DMS53 (cell line): ENCODE measurements around the gene SOX11.

ENCODE experiments used
- DNase-seq: peaks from one replicate; lab custom pipeline; 2025; lab: John Stamatoyannopoulos, UW

The SOX11 gene

DNA sequence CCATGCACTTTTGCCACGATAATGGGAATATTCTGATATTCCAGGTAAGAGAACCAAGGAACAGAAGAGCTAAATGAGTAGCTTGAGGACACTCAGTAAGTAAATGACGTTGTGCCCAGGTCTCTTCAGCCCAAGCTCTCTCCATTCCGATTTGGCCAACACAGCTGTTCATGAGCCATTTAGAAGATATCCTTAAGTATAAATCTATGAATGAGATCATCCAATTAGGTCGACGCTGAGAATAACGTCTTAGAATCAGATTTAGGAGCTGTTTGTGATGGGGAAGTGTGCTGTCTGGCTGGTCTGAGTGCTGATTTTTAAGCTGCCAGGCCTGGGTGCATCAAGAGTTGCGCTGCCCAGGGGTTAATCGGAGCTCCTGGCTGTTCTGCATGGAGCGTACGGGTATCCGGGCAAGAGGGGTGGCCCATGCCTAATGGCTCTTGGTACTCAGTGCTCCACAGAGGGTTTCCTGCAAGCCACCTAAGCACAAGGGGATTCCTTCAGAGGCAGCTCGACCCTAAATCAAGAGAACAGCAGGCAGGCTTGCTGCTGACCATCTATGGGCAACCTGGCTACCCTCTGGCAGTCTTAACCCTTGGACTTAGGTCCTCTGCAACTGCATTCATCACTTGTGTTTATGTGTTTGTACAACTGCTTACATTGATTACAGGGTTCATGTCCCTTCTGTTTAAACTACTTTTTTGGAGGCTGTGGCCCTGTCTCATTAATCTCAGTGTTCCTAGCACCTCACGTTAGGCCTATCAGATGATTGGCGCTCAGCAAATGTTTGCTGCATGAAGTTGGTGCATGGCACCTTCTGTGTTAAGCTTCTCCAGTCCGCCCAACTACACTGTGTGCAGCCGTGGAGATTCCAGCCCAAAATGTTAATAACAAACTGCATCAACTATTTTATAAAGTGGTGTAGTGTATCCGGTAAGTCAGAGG lies 31.9 kb downstream of the SOX11 start:
- DNase-seq = no peak

DNA sequence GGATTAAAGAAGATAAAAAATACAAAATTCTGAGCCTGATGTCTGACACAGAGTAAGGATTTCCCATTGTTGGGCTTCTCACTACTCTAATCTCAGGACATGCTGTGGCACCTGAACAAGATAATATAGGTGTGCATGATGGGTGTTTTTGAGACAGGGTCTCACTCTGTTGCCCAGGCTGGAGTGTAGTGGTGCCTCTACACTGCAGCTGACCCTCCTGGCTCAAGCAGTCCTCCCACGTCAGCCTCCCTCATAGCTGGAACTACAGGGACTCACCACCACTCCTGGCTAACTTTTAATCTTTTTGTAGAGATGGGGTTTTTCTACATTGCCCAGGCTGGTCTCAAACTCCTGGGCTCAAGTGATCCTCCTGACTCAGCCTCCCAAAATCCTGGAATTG lies 32.9 kb downstream of the SOX11 start:
- DNase-seq = no peak

DNA sequence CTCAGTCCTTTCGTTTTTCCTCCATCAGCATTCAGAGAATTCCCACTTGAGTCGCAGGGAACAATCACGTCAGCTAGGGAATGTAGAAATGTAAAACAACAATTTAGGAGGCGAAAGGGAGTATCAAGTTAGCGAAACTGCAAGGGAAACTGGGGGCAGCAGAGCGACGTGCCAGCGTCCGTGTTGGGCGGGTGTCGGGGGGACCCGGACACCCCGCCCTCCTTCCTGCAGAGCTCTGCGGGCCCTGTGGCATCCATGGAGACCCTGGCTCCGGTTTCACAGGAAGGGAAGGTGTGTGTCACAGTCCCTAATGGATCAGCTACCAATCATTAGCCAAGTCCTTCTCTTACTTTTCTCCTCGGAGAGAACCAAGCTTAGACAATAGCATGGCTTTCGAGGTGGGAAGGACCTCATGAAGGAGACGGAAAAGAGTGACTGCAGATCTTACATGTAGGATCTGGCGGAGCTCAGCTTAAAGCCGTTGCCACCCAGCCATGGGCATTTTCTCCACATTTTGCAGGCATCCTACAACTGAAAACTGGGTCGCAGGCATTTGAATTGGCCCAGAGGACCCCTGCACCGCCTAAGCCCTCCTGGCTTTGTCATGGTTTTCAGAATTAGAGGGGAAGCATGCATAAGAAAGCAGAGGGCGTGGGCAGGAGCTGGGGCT lies 33.7 kb downstream of the SOX11 start:
- no peak for DNase-seq

DNA sequence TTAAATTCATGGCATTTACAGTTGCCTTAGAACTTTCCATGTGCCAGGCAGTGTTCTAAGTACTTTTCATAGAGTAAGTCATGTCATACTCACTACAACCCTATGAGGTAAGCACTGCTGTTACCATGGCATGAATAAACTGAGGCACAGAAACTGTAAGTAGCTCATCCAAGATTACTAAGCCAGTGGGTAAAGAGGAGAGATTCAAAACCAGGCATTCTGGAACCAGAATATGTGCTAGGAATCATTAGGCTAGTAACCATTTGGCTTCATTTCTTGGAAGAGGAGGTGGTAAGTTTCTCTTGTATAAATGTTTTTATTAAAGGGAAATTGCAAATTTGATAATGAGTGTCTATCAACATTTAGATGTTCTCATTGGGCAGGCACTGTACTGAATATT lies 35.1 kb downstream of the SOX11 start:
- DNase-seq = no peak

DNA sequence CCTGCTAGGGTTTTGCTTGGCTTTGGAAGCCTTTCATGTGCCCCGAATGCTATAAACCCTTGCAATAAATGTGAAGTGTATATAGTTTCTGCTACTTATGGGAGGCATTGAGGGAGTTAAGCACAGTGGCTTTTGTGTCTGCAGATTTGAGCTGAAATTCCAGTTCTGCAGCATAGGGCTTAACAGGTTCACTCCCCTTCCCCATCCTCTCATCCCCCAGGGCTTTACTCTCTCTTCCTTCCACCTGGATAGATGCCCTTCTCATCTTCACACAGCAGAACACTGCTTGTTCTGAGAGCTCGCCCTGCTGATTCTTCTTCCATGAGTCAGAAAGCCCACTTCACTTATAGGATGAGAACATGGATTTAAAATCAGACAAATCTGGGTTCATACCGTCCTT lies 37.2 kb downstream of the SOX11 start:
- peak; percentile 20 for DNase-seq

DNA sequence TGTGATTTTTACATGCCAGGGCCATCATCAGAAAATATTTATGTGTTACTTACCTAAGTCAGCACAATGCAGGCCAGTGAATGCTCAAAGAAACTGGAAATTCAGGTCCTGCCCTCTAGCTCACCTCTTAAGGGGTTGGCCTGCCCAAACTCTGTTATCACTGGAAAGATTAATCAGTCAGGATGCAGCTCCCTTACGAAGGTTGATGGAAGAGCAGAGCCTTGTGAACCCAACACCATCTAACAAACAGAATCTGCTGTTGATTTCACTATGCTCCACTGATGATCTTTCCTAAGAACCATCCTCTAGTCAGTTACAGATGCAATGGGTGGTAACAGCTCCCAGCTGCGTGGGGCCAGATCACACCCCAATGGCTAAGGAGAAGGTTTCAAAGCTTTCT lies 38.2 kb downstream of the SOX11 start:
- peak; percentile 56 for DNase-seq

DNA sequence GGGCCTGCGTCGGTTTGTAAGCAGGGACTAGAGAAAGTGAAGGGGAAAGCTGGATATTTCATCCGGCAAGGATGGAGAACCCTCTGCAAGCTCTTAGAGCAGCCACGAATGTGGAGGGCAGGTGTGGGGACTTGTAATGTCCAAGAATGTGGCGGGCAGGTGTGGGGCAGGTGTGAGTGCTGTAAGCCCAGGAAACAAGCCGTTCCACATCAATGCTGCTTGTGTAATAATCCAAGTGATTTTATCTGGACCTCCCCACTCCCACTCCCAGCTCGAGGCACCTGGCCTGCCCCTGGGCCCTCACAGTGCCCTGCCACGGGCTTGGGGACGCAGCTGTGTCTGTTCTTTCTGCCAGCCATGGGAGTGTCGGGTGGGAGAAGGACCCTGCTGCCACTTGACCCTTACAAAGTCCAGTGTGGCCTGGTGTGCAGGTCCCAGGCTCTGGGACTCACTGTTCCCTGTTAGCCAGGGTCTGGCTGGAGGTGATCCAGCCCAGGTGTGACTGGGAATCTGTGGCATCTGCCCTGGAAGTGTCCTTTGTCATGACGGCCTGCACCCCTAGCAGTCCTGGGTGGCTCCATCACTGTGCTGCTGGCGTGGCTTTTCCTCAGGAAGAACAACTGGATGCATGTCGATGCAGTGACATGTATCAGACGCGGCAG lies 42.8 kb downstream of the SOX11 start:
- DNase-seq = peak; percentile 86

DNA sequence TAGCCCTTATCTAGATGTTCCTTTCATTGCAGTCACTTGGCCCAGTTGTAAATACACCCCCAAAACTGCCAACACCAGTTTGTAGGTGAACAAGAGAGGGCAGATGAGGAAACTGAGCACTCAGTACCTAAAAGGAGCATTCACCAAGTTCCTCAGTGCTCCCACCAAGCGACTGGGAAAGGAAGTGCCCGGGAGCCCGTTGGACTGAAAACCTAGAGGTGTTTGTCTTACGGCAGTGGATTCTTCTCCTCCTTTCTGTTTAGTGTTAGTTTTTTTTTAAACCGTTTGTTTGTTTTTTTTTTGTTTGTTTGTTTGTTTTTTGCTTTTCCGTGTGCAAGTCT lies 43.3 kb downstream of the SOX11 start:
- peak; percentile 35 for DNase-seq

DNA sequence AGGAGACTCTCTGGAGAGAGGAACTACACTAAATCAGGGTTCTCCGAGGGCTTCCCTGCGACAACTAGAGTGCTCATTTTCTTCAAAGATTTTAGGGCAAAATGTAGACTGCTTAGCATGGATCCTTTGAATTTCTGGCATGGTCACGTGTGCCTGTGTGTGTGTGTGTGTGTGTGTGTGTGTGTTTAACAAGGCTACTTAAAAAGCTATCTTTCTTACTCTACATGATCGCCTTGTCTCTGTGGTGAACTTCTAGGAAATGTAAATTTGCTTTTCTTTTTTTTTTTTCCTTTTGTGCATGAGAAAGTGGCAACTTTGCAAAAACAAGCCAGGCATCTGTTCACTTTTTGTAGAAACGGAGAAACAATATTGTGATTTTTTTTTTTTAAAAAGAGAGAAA lies 43.9 kb downstream of the SOX11 start:
- no peak for DNase-seq

DNA sequence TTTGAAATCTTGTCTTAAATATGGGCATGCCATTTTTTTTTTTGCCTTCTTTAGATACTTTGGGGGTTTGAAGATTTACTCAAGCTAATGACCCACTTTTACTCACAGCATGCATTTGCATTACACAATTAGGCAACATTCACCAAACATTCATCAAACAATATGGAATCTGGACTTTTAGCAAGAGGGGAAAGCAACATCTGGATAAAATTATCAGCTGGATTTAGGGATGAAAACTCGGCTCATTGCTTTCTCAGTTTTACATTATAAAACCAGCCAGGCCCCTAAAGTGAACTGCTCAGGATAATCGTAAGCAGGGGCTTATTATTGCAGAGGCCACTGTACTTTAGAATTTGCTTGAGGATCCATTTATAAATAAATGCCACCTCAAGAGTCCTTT lies 44.7 kb downstream of the SOX11 start:
- DNase-seq = no peak

DNA sequence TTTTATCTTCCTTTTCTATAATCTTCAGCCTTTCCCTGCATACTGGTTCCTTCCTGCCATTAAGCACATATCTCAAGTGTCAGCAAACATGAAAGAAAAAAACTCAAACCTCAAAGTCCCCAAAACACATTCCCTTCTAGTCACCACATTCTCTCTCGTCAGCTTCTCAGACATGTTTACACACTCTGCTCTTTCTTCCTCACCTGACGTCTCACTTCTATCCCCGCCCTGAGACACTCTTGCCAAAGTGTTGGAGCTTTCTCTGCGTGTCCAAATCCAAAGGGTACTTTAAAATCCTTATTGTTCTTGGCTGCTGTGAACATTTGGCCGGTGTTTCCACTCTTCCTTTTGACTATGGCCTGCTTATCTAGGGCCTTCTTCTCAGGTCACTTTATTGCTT lies 47.9 kb downstream of the SOX11 start:
- DNase-seq = no peak

DNA sequence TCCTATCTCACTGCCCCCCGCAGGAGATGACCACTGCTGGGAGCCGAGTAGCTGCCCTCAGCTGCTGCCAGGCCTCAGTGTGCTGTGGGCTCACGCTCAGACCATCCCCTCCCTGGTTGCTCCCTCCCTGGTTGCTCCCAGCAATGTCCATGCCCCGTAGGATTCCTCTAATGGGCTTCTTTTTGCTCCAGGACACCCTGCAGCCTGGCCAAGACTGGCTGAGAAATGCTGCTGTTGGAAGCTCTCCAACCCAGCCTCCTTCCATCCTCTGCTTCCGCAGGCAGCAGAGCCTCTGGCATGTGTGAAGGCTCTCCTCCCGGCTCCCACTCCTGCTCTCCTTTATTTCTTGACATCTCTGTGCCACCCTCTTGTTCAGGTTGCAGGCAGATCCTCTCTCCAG lies 48.6 kb downstream of the SOX11 start:
- DNase-seq = no peak

DNA sequence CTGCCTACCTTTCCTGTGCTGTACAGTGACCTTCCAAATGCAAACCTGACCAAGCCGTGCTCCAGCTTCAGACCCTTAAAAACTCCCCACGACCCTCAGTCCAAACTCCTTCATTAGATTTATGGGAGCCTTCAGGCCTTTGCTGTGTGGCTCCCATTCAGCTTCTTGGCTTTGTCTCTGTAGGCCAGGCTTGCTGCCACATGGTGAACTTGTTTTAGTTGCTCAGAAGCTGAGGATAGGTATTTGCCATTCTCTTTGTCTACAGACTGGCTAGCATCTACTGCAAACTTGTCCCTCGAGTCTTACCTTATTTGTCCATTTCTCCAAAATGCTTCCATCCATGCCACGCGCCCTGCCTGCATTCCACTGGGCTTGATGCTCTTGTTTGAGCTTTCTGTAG lies 49.1 kb downstream of the SOX11 start:
- DNase-seq = no peak

DNA sequence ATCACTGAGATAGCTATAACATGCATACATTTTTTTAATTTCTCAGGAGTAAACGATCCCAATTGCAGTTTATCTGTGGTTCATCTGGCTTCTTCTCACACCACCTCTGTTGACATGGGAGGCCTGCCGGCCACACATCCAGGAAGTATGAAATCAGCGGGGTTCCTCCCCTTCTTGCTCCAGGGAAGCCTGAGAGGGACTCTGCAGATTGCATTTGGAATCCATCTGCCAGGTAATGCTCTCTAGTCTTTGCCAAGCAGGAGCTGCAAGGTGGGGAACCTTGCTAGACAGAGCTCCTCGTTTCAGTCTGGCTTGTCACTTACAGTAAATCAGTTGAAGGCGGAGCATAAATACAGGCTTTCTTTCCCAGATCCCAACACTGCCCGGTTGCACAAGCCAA lies 49.9 kb downstream of the SOX11 start:
- peak; percentile 55 for DNase-seq

DNA sequence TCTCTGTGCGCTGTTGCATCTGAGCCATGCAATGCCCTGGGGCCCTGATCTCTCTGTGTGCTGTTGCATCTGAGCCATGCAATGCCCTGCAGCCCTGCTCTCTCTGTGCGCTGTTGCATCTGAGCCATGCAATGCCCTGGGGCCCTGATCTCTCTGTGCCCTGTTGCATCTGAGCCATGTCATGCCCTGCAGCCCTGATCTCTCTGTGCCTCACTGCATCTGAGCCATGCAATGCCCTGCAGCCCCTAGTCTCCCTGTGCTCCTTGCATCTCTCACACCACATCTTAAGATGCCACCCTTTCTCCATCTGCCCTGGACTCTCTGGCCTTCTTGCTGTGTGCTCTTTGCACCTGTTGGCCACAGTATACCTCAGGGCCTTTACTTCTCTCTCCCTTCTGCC lies 56.2 kb downstream of the SOX11 start:
- DNase-seq = no peak

DNA sequence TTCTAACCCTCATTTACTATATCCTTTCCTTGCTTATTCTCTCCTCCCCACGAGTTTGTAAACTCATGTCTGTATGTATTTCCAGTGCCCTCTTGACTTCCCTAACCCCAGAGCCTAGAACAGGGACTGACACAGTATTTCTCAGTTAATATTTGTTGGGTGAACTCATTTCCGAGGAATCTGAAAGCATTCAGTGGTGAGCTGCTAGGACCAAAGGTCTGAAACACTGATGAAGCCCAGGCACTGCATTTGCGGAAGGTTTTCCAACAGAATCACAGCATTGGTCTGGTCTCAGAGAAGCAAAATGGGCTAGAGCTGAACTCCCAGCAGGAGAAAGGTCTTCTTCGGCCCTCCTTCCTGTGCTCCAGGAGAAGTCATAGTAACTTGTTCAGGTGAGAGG lies 56.8 kb downstream of the SOX11 start:
- DNase-seq = no peak

DNA sequence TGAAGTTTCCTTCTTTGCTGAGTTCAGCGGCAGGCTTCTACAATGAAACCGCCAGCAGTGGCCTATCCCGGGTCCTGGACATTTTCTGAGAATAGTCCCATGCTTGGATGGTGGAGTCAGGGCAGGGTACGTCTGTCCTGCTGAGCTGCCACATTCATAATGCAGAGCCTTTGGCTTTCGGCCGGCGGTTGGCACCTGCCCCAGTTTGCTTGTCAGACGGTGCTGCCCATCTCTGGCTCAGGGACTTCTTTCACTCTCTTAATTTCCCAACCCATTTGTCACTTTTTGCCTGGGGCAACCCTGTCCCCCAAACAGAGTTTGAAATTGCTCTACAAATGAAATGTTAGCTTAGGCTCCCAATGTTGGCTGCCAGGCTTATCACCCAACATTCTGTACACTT lies 57.2 kb downstream of the SOX11 start:
- no peak for DNase-seq
